NCI-H748 (cell line): ENCODE measurements around the gene ANKIB1.
"Not testable (repeated sequence)": the region's sequence is repeated elsewhere in the genome, so short reads cannot be mapped to it uniquely, and the experiment has no call there.

Experiments used
- DNase-seq: peaks from one replicate; lab custom pipeline; 2025; ENCODE audit not compliant: unreplicated experiment; lab: John Stamatoyannopoulos, UW

ANKIB1 gene

GRCh38 chr7:92325173-92325572 is 79.4 kb downstream of the ANKIB1 start:
- no peak for DNase-seq

- DNase-seq, result no peak
Measured at GRCh38 chr7:92325858-92326257, 80.1 kb downstream of the ANKIB1 start.

GRCh38 chr7:92330835-92331438 is 85.2 kb downstream of the ANKIB1 start:
- no peak for DNase-seq

DNA sequence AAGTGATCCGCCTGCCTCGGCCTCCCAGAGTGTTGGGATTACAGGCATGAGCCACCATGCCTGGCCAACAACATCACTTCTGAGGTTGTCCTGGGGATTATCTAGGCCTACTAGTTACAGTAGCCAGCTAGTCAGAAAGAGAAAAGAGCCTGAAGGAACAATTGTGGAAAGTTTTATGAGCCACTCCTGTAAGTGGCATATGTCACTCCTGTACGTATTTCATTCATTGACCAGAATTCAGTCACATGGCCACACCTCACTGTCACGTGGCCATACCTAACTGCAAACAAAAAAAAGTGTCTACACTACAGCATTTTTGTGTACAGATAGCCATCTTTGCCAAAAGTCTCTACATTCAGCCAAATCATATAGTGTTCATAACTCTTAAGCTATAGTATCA is 85.7 kb downstream of the ANKIB1 start:
- DNase-seq, result no peak

DNA sequence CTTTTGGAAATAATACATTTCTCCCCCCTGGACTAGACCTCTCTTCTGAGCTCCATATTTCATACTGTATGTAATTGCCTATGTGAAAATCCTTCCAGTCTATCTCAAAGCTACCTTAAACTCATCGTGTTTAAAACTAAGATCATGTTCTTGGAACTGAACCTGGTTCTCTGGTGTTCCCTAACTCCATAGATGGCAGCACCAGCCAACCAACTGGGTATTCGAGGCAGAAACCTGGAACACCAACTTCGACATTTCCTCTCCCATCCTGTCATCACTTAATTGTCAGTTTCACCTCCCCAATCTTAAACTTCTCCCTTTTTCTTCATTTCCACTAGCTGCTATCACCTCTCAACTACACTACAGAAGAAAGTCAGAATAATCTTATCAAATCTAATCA is 87.0 kb downstream of the ANKIB1 start:
- no peak for DNase-seq

GRCh38 chr7:92333866-92334265 is 88.1 kb downstream of the ANKIB1 start:
- no peak for DNase-seq

- no peak for DNase-seq
Measured at GRCh38 chr7:92335574-92335973, 89.8 kb downstream of the ANKIB1 start.

DNA sequence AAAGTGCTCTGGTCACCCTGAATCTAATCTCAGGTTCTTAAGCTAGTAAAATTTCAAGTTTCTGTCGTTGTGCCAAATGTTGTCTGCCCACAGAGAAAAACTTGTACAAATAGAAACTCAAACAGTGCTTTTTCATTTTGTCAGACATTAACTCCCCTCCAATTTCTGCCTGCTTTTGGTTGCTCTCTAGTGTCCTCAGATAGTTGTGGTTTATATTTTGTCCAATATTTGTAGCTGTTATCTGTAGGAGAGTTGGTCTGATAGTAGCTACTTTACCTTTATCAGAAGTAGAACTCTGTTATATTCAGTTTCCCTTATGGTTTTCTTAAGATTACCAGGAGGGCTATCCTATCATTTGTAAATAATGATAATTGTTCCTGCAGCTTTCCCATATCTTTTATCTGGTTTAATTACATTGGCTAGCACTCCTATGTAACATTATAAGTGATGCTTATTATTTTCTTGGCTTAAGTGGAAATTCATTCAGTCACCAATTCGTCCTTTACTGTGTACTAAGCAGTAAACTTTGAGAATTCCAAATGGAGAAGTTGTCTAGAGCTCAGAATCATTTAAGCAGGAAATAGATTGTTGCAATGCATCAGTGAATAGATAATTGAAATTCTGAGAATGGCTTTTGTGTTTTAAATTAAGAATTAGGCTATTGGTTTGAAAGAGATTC is 91.0 kb downstream of the ANKIB1 start:
- DNase-seq, result no peak

DNA sequence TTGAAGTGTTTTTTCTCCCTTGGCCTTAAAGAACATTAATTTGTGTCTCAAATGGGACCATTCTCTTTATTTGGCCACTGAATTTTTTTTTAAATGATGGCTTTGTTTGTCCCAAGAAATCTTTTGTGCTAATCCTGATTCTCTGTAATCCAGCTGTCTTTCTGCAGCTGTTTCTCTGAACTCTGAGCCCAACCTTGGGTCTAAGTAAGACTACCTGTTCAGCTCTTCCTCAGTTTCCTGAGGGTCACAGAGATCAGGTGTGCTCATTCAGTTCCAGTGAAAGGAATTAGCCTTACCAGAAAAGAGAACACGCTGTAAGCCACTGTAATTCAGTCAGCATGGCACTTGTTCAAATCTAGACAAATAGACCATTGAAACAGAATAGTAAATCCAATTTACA is 94.2 kb downstream of the ANKIB1 start:
- DNase-seq, result no peak

DNA sequence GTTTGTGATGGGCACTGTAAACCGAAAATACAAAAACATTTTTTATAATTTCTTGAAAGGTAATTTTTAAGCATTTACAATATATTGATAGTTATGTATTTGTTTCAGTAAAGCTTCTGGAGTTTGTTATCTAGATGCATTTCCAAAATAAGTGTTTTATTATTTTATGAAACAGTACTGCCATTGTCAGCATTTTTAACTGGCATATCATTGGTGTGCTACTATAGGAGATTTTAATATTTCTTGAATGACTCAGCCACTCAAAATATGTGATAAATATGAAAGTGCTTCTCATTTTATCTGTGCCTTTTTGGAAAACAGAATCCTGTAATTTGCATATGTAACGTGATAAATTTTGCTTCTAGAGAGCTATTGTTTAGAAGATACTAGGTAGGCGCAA is 97.9 kb downstream of the ANKIB1 start:
- DNase-seq, result no peak

GRCh38 chr7:92352009-92352408 is 106.2 kb downstream of the ANKIB1 start:
- DNase-seq, result no peak

GRCh38 chr7:92354214-92354613 is 108.4 kb downstream of the ANKIB1 start:
- DNase-seq, result no peak

DNA sequence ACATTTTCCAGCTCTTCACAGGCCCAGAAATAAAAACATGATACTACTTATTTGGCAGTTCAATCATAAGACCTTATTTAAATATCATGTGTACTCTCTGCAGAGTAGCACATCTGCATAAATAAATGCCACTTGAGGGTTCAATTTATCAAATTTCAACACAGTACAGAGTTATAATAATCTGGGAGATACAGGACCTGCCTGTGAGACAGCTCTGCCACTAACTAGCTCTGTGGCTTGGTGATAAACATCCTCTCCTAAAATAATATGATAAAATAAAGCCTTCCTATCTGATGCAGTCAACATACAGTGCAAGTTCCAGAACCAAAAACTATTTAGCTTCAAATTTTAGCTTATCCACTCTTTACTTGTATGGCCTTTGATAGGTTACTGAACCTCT is 110.6 kb downstream of the ANKIB1 start:
- DNase-seq, result no peak

DNA sequence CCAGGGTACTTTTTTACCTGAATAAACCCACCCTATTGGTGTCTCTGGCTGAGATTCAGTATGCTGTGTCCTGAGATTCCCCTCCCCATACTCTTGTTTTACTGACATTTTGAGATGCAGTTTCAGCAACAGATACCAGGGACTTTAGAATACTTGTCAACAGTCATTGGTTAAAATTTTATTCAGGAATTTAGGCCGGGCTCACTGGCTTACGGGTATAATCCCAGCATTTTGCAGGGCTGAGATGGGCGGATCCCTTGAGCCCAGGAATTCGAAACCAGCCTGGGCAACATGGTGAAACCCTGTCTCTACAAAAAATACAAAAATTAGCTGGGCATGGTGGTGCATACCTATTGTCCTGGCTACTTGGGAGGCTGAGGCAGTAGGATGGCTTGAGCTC is 111.5 kb downstream of the ANKIB1 start:
- no peak for DNase-seq

DNA sequence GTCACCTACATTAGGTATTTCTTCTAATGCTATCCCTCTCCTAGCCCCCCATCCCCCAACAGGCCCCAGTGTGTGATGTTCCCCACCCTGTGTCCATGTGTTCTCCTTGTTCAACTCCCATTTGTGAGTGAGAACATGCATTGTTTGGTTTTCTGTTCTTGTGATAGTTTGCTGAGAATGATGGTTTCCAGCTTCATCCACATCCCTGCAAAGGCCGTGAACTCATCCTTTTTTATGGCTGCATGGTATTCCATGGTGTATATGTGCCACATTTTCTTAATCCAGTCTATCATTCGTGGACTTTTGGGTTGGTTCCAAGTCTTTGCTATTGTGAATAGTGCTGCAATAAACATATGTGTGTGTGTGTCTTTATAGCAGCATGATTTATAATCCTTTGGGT is 113.4 kb downstream of the ANKIB1 start:
- not testable (repeated sequence) for DNase-seq

DNA sequence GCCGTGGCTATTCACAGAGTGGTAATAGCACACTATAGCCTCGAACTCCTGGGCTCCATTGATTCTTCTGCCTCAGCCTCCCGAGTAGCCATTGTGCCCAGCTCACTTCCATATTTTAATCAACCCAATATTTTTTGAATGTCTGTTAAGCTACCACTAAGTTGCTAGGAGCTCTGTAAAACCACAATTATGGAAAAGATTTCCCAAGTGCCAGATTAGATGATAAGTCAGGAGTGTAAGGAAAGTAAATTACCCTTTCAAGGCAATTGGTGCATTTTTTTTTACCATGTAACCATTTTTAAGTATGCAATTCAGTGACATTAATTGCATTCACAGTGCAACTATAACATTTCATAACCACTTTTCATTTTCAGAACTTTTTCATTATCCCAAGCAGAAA is 114.0 kb downstream of the ANKIB1 start:
- DNase-seq, result no peak

GRCh38 chr7:92360387-92360786 is 114.6 kb downstream of the ANKIB1 start:
- no peak for DNase-seq

DNA sequence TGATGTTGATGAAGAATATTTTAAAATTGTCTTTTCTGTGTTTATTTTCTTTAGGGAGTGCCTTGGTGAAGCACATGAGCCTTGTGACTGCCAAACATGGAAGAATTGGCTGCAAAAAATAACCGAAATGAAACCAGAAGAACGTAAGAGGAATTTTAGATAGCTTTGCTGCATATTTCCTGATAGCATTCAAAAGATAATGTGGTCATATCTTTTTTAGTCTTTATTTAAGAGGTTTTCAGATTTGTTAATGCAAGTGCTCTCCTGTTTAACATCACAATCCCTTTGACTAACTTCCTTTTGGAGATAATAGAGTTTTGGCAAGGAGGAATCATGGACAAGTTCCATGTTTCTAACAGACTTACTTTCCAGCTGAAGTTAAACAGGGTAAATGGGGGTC is 116.4 kb downstream of the ANKIB1 start:
- DNase-seq, result no peak

- DNase-seq, result no peak
Measured at GRCh38 chr7:92366730-92367129, 121.0 kb downstream of the ANKIB1 start.

- no peak for DNase-seq
Measured at GRCh38 chr7:92368741-92369140, 123.0 kb downstream of the ANKIB1 start.

DNA sequence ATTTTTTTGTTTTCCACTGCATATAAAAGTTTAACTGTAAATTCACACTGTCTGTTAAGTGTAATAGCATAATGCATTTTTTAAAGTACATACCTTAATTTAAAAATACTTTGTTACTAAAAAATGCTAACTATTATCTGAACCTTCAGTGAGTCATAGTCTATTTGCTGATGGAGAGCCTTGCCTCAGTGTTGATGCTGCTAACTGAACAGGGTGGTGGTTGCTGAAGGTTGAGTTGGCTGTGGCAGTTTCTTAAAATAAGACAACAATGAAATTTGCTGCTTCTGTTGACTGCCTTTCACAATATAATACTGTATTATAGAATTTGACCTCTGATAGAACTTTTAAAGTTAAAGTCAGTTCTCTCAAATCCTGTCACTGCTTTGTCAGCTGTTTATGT is 129.2 kb downstream of the ANKIB1 start:
- DNase-seq, result no peak

DNA sequence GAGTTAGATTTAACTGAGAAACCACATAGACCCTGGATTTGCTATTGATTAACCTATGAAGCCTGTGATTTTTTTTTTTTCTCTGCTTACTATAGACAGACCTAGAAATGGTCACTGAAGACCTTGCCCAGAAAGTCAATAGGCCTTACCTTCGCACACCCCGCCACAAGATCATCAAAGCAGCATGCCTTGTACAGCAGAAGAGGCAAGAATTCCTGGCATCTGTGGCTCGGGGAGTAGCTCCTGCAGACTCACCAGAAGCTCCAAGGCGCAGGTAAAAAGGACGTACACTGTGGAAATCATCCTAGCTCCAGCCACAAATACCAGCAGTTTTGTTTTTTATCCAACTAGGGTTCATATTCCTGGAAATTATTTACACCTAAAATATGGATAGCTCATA is 145.3 kb downstream of the ANKIB1 start:
- DNase-seq, result no peak

DNA sequence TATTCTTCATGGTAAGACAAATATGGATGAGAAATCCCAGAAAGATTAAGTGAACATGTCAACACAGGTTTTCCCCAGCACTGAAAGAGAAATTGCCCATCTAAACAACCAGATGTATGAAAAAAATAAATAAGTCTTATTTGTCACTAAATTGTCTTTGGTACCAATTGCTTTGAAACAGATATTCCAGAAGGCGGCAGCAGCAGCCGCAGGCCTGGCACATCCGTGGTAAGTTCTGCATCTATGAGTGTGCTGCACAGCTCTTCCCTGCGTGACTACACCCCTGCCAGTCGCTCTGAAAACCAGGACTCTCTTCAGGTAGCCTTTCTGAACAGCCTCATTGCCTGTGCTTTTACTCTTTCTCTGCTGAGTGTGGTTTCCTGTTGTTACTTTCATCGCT is 151.8 kb downstream of the ANKIB1 start:
- no peak for DNase-seq
